HPDE6-E6E7 (cell line): ENCODE measurements around the gene STXBP5L.
A peak's percentile ranks its signal among the peaks of the same experiment; 100 is the strongest.
"Not testable (repeated sequence)": the region's sequence is repeated elsewhere in the genome, so short reads cannot be mapped to it uniquely, and the experiment has no call there.

ENCODE experiments used
- DNase-seq: peaks from one replicate; pipeline ENCODE4 v3.0.0; 2011; ENCODE audit warnings: missing footprints; ENCODE audit errors: extremely low spot score

Gene STXBP5L

DNA sequence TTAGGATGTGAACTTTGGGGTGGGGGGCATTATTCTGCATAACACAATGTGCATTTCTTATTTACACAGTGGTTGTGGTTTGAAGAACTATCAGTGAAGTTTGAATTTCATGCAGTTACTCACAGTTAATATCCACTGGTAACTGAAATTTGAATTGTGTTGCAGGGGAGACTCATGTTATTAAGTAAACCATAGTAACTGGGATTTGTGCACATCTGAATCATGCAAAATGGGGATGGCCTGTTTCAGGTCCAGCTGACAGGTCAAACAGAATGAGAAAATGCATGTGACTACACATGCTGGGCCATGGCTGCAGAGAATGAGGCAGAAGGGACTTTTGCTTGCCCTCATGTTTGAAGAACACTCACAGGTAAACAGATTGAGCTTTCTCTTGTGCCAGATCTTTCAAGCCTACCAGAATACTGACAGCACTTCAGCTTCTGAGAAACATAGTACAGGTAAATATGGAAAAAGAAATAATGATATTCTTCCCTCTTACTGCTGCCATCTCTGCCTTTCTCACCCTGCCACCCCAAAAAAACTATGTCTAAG, 522.7 kb downstream of the STXBP5L start:
- DNase-seq = no peak

DNA sequence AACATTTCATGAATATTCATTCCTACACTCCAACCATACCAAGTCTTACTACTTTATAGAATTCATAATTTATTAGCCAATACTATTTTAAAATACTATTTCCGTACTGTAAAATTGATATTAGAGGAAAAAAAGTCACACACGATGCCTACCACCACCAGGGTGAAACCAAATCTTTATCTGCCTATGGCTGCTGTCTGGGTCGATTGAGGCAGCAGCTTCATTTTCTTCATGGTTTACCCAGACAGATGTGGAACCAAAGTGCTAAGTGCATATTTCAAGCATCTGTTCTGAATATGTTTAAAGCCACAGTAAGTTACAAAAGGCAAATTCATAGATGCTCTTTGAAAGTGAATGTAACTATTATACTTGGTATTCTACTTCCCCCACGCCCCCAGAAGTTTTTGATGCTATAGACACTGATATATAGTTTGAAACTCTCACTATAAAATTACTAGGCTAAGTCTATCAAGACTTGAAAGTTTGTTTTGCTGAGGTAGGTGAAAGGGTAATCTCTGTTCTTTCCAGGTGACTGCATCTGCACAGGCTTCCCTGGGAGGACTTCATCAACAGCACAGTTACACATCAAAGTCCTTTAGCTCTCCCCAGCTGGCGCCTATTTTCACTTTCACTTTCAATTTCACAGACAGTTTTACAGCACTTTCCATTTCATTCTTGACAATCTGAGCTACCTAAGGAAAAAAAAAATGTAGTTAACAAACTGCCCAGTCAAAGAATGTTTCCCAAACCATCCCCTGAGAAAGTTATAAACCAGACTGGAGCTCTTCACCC, 523.9 kb downstream of the STXBP5L start:
- peak; percentile 27 for DNase-seq

DNA sequence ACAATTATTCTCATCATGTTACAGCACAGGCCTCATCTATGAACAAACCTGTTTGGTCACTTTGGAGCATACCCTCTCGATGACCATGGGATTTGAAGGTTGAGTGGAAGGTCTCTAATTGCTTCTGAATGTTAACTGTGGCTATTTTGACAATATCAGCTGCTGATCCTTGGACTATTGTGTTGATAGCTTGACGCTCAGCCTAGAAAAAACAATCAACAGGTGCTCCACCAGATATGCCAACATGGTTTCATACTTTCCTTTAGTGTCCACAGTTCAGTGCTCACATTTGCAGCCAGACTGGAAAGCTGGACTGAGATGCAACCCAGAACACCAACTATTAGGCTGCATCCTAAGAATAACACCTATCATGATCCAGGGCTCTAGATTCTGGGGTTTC, 528.1 kb downstream of the STXBP5L start:
- DNase-seq = no peak

DNA sequence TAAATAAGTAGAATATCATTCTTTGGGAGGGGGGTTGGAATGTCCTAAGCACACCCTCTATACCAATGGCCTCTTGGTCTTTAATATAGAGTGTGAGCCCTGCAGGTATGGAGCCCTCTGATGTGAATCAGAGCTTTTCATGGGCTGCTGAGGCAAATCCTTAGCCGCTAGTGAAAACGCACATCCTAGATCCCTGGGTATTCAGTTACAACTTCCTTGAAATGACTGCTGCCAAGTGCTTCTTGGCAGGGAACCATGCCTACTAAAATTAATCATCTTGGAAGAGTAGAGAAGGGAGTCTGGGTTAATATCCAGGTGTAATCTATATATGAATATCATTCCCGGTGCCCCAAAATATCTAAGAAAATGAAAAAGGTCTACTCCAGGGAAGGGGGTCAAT, 528.6 kb downstream of the STXBP5L start:
- no peak for DNase-seq

DNA sequence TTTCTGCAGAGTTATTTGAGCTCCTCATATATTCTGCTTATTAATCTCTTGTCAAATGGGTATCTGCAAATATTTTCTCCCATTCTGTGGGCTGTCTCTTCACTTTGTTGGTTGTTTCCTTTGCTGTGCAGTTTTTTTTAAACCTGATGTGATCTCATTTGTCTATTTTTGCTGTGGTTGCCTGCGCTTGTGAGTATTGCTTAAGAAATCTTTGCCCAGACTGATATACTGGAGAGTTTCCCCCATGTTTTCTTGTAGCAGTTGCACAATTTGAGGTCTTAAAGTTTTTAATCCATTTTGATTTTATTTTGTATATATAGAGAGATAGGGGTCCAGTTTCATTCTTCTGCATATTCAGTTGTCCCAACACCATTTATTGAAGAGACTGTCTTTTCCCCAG, 535.5 kb downstream of the STXBP5L start:
- DNase-seq = no peak

DNA sequence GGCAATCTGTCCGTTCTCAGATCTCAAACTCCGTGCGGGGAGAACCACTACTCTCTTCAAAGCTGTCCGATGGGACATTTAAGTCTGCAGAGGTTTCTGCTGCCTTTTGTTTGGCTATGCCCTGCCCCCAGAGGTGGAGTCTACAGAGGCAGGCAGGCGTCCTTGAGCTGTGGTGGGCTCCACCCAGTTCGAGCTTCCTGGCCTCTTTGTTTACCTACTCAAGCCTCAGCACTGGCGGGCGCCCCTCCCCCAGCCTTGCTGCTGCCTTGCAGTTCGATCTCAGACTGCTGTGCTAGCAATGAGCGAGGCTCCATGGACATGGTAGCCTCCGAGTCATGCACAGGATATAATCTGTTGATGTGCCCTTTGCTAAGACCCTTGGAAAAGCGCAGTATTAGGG, 543.7 kb downstream of the STXBP5L start:
- DNase-seq = not testable (repeated sequence)

DNA sequence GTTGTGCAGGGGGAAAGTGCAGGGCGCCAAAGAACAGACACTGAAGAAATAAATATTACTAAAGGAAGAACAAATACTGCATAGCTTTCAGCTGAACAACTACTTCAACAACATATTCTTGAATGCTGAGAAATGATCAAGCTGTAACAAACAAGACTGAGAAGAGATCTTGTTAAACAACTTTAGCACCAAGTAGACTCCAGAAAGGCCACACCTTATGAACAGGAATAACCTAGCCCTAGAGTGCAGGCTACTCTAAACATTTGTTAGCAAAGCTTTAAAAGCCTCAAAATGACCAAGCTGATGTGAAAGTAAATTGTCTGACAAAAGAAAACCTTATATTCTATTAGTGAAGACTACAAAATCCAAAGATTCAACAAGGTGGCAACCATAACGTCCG, 554.6 kb downstream of the STXBP5L start:
- no peak for DNase-seq

DNA sequence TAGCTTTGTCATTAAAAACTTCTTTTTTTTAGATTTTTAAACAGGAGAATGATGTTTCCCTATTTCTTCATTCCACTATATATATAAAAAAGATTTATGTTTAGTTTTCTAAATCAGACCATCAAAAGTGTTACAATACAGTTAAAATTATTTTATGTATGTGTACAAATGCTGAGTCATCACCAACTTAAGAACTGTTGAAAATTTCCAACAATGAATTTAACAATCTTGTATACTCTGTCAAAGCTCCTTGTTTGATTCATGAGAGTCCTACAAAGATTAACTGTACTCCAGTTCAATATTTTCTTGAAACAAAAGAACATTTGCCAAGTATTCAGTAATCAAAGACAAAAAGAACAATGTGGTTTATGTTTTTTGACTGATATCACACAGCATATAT, 555.7 kb downstream of the STXBP5L start:
- DNase-seq = no peak

DNA sequence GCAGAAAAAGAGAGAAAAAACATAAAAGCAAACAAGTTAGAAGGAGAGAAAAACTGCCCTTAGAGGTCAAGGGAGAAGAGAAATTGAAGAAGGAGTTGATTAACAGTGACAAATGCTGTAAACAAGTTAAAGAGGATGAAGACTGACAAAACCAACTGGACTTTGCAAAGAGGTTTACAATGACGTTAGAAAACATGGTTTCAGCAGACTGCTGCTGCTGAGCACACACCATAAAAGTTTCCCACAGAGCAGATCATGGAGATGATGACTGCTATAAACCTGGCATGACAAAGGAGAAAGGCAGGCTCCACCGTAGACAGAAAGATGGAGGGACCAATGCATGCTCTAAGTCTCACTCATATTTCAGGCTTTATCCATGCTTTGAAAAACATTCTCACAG, 559.1 kb downstream of the STXBP5L start:
- no peak for DNase-seq

DNA sequence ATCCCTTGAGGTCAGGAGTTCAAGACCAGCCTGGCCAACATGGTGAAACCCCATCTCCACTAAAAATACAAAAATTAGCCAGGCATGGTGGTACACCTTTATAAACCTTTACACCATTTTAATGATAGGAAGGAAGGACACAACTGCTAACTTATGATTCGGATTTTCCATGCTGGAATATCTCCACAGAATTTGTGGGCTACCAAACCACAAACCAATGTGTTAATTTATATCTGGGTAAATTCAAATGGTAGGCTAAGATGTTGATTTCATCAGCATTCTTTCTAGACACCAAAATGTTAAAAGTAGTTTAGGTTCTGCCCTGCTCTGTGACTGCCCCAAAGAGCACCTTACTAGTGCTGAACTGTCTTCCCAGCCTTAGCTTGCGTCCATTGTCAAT, 565.0 kb downstream of the STXBP5L start:
- no peak for DNase-seq
